GM20000 (cell line): ENCODE data around the gene AGL.

ENCODE experiments used
- DNase-seq: peaks from one replicate; pipeline ENCODE4 v3.0.0; 2012; ENCODE audit warnings: low spot score
- CTCF ChIP-seq: IDR thresholded peaks from 2 replicates; pipeline ENCODE4 v1.5.1; 2012; ENCODE audit warnings: mild to moderate bottlenecking, control low read depth; ENCODE audit errors: extremely low read depth, missing control alignments

Gene AGL

GRCh38 chr1:99919220-99919619, 69.1 kb downstream of the AGL start:
- no peak for TF ChIP-seq CTCF
- no peak for DNase-seq

- no peak for DNase-seq
- TF ChIP-seq CTCF = no peak
Measured at GRCh38 chr1:99934801-99935200, 84.6 kb downstream of the AGL start.

- no peak for TF ChIP-seq CTCF
- no peak for DNase-seq
Measured at GRCh38 chr1:99935534-99935933, 85.4 kb downstream of the AGL start.

DNA sequence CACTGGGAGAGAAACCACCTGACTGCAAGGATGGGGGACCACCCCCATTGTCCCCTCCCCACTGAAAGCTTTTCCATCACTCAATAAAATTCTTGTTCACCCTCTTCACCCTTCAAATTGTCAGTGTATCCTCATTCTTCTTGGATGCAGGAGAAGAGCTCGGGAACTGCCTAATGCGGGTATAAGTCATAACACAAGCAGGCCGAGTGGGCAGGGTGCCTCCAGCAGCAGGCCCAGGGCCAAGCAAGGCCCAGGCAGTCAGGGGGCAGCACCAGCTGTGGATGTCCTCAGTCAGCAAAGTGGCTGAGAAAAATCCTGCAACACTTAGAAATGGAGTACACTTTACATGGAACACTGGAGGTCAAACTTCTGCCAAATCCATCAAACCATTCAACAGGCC, 85.9 kb downstream of the AGL start:
- TF ChIP-seq CTCF = no peak
- DNase-seq = no peak

GRCh38 chr1:99942723-99943122, 92.6 kb downstream of the AGL start:
- DNase-seq = no peak
- TF ChIP-seq CTCF = no peak

DNA sequence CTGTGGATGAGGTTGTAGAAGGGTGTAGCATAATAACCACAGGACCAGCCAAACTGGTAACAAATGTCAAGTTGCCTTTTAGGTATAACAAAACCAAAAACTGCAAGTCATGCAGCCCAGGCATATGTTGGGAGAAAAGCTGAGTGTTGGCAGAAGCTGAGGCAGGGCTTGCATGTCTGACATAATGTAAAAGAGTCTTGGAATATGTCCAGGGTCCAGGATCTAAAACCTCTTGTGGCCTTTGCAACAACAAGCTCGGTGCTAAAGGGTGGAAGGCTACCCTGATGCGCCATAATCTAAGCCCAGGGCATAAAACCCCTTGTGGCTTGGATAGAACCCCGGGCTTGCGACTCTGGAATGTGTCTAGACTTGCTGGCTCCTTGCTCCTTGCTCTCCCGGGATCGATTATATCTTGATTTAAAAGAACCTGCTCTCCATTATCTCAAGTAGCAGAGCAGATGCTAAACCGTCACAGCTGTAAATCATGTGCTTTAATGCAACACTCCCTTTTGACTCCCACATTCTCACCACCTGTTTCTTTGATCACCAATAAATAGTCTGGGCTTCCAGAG, 93.1 kb downstream of the AGL start:
- DNase-seq = no peak
- TF ChIP-seq CTCF = no peak

GRCh38 chr1:99944192-99944591, 94.0 kb downstream of the AGL start:
- no peak for DNase-seq
- TF ChIP-seq CTCF = no peak

DNA sequence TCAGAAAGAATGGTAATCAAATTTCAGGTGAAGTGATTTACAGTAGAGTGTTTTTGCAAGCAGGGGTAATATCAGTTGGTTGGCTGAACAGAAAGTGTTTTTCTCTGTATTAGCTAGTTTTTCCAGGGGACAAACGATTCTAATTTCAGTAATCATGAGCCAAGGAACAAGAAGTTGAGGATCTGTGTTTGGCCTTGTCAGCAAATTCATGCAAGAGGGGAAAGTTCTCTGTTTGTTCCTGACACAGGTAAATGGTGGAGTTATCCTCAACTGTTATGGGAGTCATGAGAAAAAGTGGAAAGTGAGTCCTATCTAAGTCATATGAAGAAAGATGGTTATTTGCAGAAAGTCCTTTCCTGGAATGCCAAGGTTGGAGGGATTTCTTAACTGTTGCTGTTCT, 95.0 kb downstream of the AGL start:
- no peak for DNase-seq
- no peak for TF ChIP-seq CTCF
